OCI-LY1 (cell line): ENCODE measurements around the gene HDLBP.

Source experiments
- H2AFZ ChIP-seq: fragments of 200-600 bp; sonication (generic), shearing (Covaris generic); 2 replicates; pipeline ENCODE4 v1.6.0; 2014; ENCODE audit warnings: antibody characterized with exemption, mild to moderate bottlenecking, low read length
- H3F3A ChIP-seq: fragments of 200-600 bp; sonication (generic), shearing (Covaris generic); 2 replicates; pipeline ENCODE4 v1.6.0; 2014; ENCODE audit warnings: mild to moderate bottlenecking, antibody characterized with exemption, low read length, moderate library complexity; ENCODE audit not compliant: insufficient read depth
- H3K27ac ChIP-seq: fragments of 200-600 bp; sonication (generic); 2 replicates; pipeline ENCODE4 v1.5.1; 2014; ENCODE audit warnings: low read length, mixed run types, mild to moderate bottlenecking, low read depth; ENCODE audit not compliant: poor library complexity, severe bottlenecking
- H3K27me3 ChIP-seq: fragments of 200-600 bp; sonication (generic); 2 replicates; pipeline ENCODE4 v1.6.0; 2014; ENCODE audit warnings: antibody characterized with exemption, mild to moderate bottlenecking, low read length, moderate library complexity; ENCODE audit not compliant: insufficient read depth
- H3K36me3 ChIP-seq: fragments of 200-600 bp; sonication (generic); 2 replicates; pipeline ENCODE4 v1.6.1; 2014; ENCODE audit warnings: mild to moderate bottlenecking, antibody characterized with exemption, low read length, moderate library complexity, mixed read lengths; ENCODE audit not compliant: insufficient read depth
- H3K4me1 ChIP-seq: fragments of 200-600 bp; sonication (generic); 2 replicates; pipeline ENCODE4 v1.5.1; 2014; ENCODE audit warnings: mild to moderate bottlenecking, low read length, moderate library complexity; ENCODE audit not compliant: insufficient read depth, severe bottlenecking
- H3K4me2 ChIP-seq: fragments of 200-600 bp; sonication (generic), shearing (Covaris generic); 2 replicates; pipeline ENCODE4 v1.6.1; 2014; ENCODE audit warnings: low read length
- H3K4me3 ChIP-seq: fragments of 200-600 bp; sonication (generic); 2 replicates; pipeline ENCODE4 v1.5.1; 2014; ENCODE audit warnings: low read length, low read depth, mild to moderate bottlenecking, mixed read lengths; ENCODE audit not compliant: poor library complexity, severe bottlenecking
- H3K79me2 ChIP-seq: fragments of 200-600 bp; shearing (Covaris generic); 2 replicates; pipeline ENCODE4 v1.6.1; 2016; ENCODE audit warnings: mixed run types, low read length, mixed read lengths; ENCODE audit not compliant: insufficient read depth
- H3K9ac ChIP-seq: fragments of 200-600 bp; sonication (generic), shearing (Covaris generic); 2 replicates; pipeline ENCODE4 v1.6.1; 2014; ENCODE audit warnings: mild to moderate bottlenecking, low read length, mixed read lengths
- H3K9me2 ChIP-seq: fragments of 200-600 bp; sonication (generic), shearing (Covaris generic); 2 replicates; pipeline ENCODE4 v1.6.1; 2014; ENCODE audit warnings: low read depth, mild to moderate bottlenecking, low read length, mixed read lengths
- H3K9me3 ChIP-seq: fragments of 200-600 bp; shearing (Covaris generic); 2 replicates; pipeline ENCODE4 v1.6.1; 2014; ENCODE audit warnings: low read length, mixed read lengths
- H4K20me1 ChIP-seq: fragments of 200-600 bp; sonication (generic), shearing (Covaris generic); 2 replicates; pipeline ENCODE4 v1.6.0; 2016; ENCODE audit warnings: mild to moderate bottlenecking, low read length; ENCODE audit not compliant: insufficient read depth
- CTCF ChIP-seq: fragments of 200-600 bp; sonication (generic), shearing (Covaris generic); IDR thresholded peaks from 2 replicates; pipeline ENCODE4 v1.5.1; 2017; ENCODE audit warnings: mild to moderate bottlenecking, antibody characterized with exemption, low read length, moderate library complexity, mixed read lengths
- EZH2 ChIP-seq: fragments of 200-600 bp; sonication (generic), shearing (Covaris generic); IDR thresholded peaks from 2 replicates; pipeline ENCODE4 v1.8.0; 2017; ENCODE audit warnings: borderline replicate concordance, mixed run types, mild to moderate bottlenecking, antibody characterized with exemption, low read length, moderate library complexity, mixed read lengths

The HDLBP gene

GRCh38 chr2:241225983-241226382, 89.5 kb downstream of the HDLBP start:
- Histone ChIP-seq H2AFZ (no peak overlapping the region), H3K36me3 (peaks cover 49% of the 10 kb centered on the region), H4K20me1 (no peaks in the 10 kb centered on the region)

GRCh38 chr2:241225545-241225944, 89.9 kb downstream of the HDLBP start:
- TF ChIP-seq EZH2 (no peak), CTCF (no peak)
- Histone ChIP-seq H3K4me3 (no peak overlapping the region), H3F3A (no peaks in the 10 kb centered on the region), H2AFZ (no peak overlapping the region), H3K9ac (no peak overlapping the region), H3K36me3 (peaks cover 44% of the 10 kb centered on the region), H3K27me3 (no peaks in the 10 kb centered on the region), H3K27ac (no peak overlapping the region), H3K9me3 (no peaks in the 10 kb centered on the region), H3K9me2 (no peaks in the 10 kb centered on the region), H4K20me1 (no peaks in the 10 kb centered on the region), H3K4me1 (peaks cover 3% of the 10 kb centered on the region), H3K4me2 (no peak overlapping the region), H3K79me2 (no peaks in the 10 kb centered on the region)

More at GRCh38 chr2:241225983-241226382, 89.5 kb downstream of the HDLBP start:
- Histone ChIP-seq H3F3A (no peaks in the 10 kb centered on the region), H3K9me3 (no peaks in the 10 kb centered on the region), H3K9ac (no peak overlapping the region), H3K79me2 (no peaks in the 10 kb centered on the region), H3K4me2 (no peak overlapping the region), H3K27ac (no peak overlapping the region), H3K4me1 (peaks cover 3% of the 10 kb centered on the region), H3K4me3 (no peak overlapping the region), H3K9me2 (no peaks in the 10 kb centered on the region), H3K27me3 (no peaks in the 10 kb centered on the region)
- TF ChIP-seq EZH2 (no peak), CTCF (no peak)

GRCh38 chr2:241224851-241225438, 90.5 kb downstream of the HDLBP start:
- H3K27me3 ChIP-seq: no peaks in the 10 kb centered on the region
- no peaks in the 10 kb centered on the region for H3F3A ChIP-seq
- peaks cover 3% of the 10 kb centered on the region for H3K4me1 ChIP-seq
- H2AFZ ChIP-seq: no peak overlapping the region
- H3K9me3 ChIP-seq: 0 out of 2 replicates have a peak, but pooled peaks cover under 1% of the 10 kb centered on the region
- H3K27ac ChIP-seq: no peak overlapping the region
- no peaks in the 10 kb centered on the region for H3K79me2 ChIP-seq
- no peak overlapping the region for H3K4me3 ChIP-seq
- no peak overlapping the region for H3K9ac ChIP-seq
- H4K20me1 ChIP-seq: no peaks in the 10 kb centered on the region
- TF ChIP-seq CTCF (no peak), EZH2 (no peak)
- peaks cover 38% of the 10 kb centered on the region for H3K36me3 ChIP-seq
- H3K4me2 ChIP-seq: no peak overlapping the region
- no peaks in the 10 kb centered on the region for H3K9me2 ChIP-seq
